Measurements from ENCODE around the gene PDE6C.

DNA sequence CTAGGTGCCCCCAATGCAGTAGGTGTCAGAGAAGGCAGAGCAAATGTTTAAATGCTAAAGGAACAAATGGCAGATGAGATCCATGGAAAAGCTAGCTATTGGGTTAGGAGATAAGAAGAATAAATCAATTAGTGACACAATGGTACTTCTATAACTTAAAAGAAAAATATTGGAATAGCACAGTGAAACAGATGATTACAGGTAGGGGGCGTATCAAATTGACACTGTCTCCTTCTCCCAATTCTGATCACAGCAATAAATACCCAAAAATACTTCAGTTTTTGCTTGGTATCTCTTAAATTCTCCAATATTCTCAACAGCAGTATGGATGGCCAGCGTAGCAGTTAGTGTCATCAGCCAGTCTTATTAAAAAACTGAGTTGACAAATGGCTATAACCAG, 84.9 kb downstream of the PDE6C start:
- TF ChIP-seq NFIC (IDR thresholded peaks at IDR 0.05): no peak
- no peak for TF ChIP-seq MAX (IDR thresholded peaks at IDR 0.05)
- TF ChIP-seq ZBTB7A (IDR thresholded peaks at IDR 0.05; ENCODE audit: low read depth): no peak
- TF ChIP-seq CREB1 (IDR thresholded peaks at IDR 0.05; ENCODE audit: low read depth): no peak
- TF ChIP-seq EP300 (IDR thresholded peaks at IDR 0.05; ENCODE audit: borderline replicate concordance): no peak
- TF ChIP-seq CEBPB (IDR thresholded peaks at IDR 0.05): no peak
- TF ChIP-seq, protein P1, sequence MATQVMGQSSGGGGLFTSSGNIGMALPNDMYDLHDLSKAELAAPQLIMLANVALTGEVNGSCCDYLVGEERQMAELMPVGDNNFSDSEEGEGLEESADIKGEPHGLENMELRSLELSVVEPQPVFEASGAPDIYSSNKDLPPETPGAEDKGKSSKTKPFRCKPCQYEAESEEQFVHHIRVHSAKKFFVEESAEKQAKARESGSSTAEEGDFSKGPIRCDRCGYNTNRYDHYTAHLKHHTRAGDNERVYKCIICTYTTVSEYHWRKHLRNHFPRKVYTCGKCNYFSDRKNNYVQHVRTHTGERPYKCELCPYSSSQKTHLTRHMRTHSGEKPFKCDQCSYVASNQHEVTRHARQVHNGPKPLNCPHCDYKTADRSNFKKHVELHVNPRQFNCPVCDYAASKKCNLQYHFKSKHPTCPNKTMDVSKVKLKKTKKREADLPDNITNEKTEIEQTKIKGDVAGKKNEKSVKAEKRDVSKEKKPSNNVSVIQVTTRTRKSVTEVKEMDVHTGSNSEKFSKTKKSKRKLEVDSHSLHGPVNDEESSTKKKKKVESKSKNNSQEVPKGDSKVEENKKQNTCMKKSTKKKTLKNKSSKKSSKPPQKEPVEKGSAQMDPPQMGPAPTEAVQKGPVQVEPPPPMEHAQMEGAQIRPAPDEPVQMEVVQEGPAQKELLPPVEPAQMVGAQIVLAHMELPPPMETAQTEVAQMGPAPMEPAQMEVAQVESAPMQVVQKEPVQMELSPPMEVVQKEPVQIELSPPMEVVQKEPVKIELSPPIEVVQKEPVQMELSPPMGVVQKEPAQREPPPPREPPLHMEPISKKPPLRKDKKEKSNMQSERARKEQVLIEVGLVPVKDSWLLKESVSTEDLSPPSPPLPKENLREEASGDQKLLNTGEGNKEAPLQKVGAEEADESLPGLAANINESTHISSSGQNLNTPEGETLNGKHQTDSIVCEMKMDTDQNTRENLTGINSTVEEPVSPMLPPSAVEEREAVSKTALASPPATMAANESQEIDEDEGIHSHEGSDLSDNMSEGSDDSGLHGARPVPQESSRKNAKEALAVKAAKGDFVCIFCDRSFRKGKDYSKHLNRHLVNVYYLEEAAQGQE (IDR thresholded peaks at IDR 0.05; ENCODE audit: low read depth): no peak
- TF ChIP-seq YY1 (IDR thresholded peaks at IDR 0.05; ENCODE audit: low read depth): no peak
- TF ChIP-seq FOXM1 (IDR thresholded peaks at IDR 0.05; ENCODE audit: borderline replicate concordance, low read depth): no peak
- TF ChIP-seq EGR1 (IDR thresholded peaks at IDR 0.05): no peak
- no peak for TF ChIP-seq USF1 (IDR thresholded peaks at IDR 0.05)

Data from Ishikawa (cell line).